Amniotic epithelial cell (primary cell): ENCODE measurements around the gene EMD.

Source experiments
- DNase-seq: peaks from one replicate; pipeline ENCODE4 v3.0.0-alpha.2; 2010; ENCODE audit warnings: low read depth

Gene EMD

DNA sequence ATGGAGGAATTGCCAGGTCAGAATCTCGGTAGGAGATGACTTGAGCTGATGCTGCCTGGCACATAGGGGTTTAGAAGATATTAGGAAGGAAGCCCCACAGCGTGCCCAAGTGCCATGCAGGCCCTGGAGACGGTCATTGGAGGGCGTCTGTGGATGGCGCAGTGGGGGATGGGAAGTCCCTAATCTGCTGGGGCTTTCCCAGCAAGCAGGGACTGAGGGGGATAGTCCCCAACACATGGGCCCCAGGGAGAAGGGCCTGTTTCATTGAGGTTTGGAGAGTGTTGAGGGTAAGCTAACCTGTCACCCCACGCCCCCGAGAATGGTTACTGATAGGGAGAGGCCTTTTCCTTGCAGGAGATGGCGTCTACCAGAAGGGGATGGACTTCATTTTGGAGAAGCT is 40.1 kb downstream of the EMD start:
- DNase-seq = no peak

DNA sequence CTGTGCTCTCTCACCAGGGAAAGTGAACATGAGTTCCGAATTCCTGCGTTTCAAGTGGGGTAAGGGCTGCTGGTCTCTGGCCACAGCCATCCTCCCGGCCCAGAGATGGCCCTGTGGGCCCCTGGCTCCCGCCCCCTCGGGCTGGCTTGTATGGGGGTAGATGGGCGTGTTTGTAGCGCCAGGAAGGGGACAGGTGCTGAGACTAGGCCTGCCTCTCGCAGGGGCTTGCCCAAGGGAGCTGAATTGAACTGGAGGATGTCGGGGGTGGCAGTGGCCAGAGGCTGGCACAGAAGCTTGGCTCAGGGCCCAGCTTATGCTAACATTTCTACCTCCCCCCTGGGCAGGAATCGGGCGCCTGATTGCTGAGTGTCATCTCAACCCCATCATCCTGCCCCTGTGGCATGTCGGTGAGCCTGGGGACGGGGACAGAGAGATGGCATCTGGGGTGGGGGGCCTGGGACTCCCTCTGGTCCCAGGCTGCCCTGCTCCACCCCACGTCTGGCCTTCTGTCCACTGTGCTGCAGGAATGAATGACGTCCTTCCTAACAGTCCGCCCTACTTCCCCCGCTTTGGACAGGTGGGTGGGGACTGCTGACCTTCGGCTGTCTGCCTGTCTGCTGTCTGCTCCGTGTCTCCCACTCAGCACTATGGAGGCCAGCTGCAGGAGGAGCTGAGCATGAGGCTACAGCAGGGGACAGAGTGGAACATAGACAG is 40.8 kb downstream of the EMD start:
- DNase-seq = no peak

DNA sequence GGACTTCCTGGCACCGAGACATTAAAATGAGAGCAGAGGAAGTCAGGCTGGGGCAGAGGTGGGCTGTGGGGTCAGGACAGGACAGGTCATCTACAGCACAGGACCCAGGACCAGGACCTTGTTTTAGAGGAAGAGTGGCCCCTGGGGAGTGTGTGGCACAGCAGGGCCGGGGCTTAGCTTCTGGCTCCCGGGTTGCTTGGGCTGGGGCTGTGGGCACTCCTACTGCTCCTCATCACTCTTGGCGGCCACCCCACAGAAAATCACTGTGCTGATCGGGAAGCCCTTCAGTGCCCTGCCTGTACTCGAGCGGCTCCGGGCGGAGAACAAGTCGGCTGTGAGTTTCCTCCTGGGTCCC is 41.3 kb downstream of the EMD start:
- DNase-seq = no peak

DNA sequence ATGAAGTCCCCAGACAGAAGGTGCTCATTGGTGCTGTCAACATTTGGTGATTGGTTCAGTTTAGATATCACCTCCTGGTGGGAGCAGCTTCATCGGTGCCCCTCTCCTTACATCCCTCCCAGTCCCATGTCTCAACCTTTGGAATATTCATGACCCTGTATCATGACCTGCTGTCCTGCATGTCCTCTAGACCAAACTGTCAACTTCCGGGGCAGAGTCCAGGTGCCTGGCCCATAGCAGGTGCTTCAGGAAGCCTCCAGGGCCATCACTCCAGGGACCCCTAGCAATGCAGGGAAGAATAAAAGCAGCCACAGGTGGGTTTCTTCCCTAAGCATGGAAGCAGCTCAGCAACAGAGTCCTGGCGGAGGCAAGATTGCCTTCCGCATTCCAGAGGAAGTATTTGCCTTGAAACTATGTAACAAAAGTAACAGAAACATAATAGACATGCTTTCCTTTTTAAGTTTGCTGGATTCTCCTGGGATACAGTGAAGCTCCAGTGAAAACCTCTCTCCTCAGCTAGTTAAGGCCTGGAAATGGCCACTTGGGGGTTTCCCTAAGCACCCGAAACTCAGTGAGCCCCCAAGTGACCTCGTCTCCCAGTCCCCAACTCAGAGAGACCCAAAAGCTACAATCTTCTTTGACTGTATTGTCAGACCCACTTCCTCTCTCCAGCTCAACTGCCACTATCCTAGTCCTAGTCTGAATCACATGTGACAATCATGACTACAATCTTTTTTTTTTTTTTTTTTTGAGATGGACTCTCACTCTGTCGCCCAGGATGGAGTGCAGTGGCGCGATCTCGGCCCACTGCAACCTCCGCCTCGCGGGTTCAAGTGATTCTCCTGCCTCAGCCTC is 48.0 kb downstream of the EMD start:
- no peak for DNase-seq

DNA sequence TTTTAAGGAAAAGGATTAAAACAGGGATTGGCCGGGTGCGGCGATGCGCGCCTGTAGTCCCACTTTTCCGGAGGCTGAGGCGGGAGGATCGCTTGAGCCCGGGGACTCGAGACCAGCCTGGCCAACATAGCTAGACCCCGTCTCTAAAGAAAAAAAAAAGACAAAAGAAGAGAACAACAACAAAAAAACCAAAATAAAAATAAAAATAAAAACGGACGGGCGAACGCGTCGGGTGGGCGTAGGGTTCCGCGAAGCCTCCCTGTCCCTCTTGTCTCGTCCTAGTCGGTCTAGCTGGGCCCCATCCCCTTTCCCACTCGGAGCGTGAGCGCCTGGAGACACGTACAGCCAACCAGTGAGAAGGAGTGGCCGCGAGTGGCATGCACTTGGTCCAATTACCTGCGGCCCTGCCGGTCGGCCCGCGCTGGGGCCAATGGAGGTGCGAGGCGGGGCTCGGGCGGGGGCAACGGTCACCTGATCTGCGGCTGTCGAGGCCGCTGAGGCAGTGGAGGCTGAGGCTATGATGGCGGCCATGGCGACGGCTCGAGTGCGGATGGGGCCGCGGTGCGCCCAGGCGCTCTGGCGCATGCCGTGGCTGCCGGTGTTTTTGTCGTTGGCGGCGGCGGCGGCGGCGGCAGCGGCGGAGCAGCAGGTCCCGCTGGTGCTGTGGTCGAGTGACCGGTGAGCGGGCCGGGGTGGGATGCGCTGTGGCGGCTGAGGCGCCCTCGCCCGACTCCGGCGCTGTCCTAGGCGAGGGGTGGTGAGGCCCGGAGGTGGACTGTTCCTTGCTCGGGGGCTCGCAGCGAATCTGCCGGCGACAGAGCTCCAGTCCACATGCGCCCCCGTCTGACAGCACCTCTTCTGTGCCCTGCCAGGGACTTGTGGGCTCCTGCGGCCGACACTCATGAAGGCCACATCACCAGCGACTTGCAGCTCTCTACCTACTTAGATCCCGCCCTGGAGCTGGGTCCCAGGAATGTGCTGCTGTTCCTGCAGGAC is 49.4 kb downstream of the EMD start, which contains the start of gene ATP6AP1:
ATP6AP1 (plus strand) TSS at position 502 of the 996 bp plus-strand sequence; CDS start at position 518, 16 bp downstream.
- DNase-seq = peak; percentile 92

DNA sequence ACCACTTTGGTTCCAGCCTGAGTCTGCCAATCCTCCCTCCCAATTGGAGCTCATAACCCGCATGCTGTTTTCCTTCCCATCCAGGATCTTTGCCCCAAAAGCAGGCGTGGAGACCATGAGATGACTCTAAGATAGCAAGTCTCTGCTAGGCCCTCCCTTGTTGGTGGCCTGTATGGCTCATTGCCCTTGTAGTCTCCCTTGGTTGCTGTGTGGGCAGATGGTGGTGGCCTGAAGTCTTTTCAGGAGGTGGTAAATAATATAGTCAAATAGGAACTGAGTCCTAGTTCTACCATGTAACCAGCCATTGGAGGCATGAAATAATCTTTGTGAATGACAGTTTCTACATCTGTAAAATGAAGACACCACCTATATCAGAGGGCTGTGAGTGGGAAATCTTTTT is 50.6 kb downstream of the EMD start:
- DNase-seq = no peak

DNA sequence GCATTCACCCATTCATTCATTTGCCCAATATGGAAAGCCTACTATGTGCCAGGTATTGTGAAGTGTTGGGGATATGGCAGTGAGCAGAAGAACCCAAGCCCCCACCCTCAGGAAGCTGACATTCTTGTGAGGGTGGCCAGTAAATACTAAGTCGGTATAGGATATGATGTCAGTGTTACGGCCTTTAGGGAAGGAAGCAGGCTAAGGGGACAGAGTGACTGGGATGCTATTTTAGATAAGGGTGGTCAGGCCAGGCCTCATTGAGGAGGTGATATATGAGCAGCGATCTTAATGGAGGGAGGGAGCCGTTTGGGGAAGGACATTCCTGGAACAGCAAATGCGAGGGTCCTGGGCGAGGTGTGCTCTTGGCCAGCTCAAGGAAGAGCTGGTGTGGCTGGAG is 51.4 kb downstream of the EMD start:
- no peak for DNase-seq

DNA sequence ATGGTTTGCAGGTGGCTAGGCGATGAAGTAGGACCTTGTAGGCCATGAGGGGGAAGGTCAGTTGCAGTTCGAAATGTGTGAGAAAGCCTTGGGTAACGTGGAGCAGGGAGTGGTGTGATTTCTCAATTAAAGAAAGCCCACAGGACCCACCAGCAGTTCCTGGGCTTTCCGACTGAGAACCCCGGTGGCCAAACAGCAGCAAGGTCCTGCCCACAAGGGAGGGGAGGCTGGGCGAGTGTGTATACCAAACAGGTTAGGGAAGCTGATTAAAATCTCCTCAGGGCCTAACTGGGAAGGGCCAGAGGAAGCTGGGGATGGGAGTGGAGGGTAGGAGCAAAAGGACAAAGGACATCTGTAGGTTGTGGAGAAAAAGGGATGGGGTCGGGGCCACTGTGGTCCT is 51.8 kb downstream of the EMD start:
- no peak for DNase-seq
